ENCODE measurements around the gene ANK2. TPM values are rescaled to one million over a fixed set of nuclear protein-coding genes. Genes with fewer than 3 reads are reported as not detected.

ANK2 gene
- 1 to 10 TPM in 1 of 2 donors, not detected in 1; 1.1 TPM for total RNA-seq

DNA sequence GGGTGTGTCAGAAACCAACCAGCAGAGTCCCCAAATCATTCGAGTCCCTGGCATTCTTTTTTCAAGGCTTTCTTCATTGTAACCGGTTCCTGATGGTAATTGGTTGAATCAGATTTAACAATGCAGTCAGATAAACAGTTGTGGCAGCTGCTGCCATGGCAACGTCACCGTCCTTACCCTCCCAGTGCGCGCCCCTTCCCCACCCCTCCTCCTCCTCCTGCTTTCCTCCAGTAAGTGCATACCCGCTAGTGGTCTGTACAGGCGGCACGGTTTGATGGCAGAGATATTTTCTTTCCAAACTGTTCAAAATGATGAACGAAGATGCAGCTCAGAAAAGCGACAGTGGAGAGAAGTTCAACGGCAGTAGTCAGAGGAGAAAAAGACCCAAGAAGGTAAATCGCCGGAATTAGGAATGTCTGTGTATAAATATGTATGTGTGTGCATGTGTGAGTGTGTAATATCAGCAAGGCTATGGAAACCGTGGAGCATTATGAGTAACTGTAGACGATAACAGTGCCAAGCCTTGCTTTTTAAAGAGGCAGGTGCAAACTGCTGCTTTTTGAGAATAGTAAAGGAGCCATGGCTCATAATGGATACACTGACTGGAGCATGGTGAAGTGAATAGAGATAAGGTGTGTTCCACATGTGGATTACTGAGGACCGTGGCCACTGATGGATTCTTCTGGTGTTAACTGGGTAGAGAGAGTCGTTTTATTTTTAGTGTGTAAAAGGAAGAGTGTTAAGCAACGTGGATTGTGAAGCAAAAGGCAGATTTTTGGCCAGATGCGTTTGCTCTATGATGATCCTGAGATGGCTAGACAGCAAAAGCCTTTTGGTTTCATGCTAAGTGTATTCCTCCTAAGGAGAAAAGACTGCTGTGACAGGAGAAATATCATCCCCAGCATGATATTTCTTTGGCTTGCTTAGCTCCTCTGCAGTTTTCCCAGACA is at the start of gene ANK2:
Gene ANK2 (plus strand): TSS at position 233 of the 950 bp plus-strand sequence. CDS start 76 bp downstream, at position 309.
- Mint-ChIP-seq H3K4me3 (no peak within 1 kb of the TSS), H3K36me3 (no peaks in the 10 kb centered on the region), H3K9me3 (peaks cover 5% of the 10 kb centered on the region), H3K4me1 (ENCODE audit: low read depth in 2 of 2) (no peaks in the 10 kb centered on the region), H3K27me3 (no peaks in the 10 kb centered on the region), H3K27ac (no peak within 1 kb of the TSS)
- ATAC-seq (no peak), DNase-seq (ENCODE audit: low spot score) (no peak)

DNA sequence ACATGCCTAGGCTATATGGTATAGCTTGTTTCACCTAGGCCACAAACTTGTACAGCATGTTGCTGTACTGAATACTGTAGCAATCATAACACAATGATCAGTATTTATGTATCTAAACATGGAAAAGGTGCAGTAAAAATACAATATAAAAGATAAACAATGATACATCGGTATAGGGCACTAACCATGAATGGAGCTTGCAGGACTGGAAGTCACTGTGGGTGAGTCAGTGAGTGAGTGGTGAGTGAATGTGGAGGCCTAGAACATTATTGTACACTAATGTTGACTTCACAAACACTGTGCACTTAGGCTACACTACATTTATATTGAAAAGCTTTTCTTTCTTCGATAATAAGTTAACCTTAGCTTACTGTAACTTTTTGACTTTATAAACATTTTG is 45.6 kb upstream of the ANK2 start:
- ATAC-seq (no peak), DNase-seq (ENCODE audit: low spot score) (no peak)
- no peaks in the 10 kb centered on the region for H3K36me3 Mint-ChIP-seq
- H3K27me3 Mint-ChIP-seq: no peaks in the 10 kb centered on the region
- no peak overlapping the region for H3K27ac Mint-ChIP-seq
- H3K4me3 Mint-ChIP-seq: no peak overlapping the region
- H3K9me3 Mint-ChIP-seq: peaks cover 8% of the 10 kb centered on the region
- H3K4me1 Mint-ChIP-seq (ENCODE audit: low read depth in 2 of 2): no peaks in the 10 kb centered on the region

DNA sequence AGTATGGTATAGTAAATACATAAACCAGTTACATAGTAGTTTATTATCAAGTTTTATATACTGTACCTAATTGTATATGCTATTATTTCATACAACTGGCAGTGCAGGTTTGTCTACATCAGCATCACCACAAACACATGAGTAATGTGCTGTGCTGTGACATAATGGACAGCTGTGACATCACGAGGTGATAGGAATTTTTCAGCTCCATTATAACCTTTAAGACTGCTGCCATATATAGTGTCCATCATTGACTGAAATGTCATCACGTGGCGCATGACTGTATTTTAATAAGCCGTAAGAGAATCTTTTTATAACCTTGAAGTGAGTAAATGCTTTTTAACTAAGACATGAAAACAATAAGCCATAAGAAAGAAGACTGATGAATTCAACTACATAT is 44.8 kb upstream of the ANK2 start:
- Mint-ChIP-seq H3K4me1 (ENCODE audit: low read depth in 2 of 2) (no peaks in the 10 kb centered on the region), H3K36me3 (no peaks in the 10 kb centered on the region), H3K9me3 (peaks cover 8% of the 10 kb centered on the region), H3K27ac (no peak overlapping the region), H3K4me3 (no peak overlapping the region), H3K27me3 (no peaks in the 10 kb centered on the region)
- DNase-seq (ENCODE audit: low spot score) (no peak), ATAC-seq (no peak)

DNA sequence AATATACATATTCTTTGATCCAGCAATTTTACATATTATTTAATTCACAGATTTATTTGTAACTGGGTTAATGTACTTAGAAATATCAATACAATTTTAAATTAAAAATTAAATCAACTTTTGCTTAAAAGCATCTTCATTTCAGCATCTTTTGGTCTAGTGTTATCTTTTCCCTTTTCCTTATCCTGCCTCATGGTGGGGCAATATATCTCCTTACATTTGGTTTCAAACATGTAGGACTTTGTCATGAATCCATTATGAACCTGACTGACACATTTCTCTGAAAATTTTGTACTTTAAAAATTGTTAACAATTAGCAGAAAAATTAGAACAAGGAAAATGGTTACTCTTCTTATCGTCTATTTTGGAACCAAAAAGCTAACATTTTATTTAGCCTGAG is 42.8 kb upstream of the ANK2 start:
- Mint-ChIP-seq H3K4me3 (no peak overlapping the region), H3K27me3 (no peaks in the 10 kb centered on the region), H3K36me3 (no peaks in the 10 kb centered on the region), H3K4me1 (ENCODE audit: low read depth in 2 of 2) (no peaks in the 10 kb centered on the region), H3K27ac (no peak overlapping the region), H3K9me3 (peaks cover 6% of the 10 kb centered on the region)
- no peak for DNase-seq (ENCODE audit: low spot score)
- no peak for ATAC-seq

DNA sequence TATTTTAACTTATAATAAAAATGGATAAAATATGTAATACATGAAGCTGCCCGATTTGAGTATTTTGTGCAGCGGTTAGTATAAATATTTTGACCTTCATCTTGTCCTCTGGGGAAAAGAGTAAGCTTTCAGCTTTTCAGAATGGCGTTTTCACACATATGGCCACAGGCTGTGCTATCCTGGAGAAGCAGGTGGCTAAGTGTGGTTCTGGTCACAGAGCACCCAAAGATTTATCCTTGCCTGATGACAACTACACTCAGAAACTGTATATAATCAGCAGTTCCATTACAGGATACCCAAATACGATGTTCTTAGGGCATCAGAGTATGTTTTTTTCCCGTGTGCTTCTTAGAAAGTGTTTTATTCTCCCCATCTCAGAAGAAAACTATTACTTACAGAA is 42.3 kb upstream of the ANK2 start:
- Mint-ChIP-seq H3K27ac (no peak overlapping the region), H3K4me1 (ENCODE audit: low read depth in 2 of 2) (no peaks in the 10 kb centered on the region), H3K9me3 (peaks cover 4% of the 10 kb centered on the region), H3K36me3 (no peaks in the 10 kb centered on the region), H3K4me3 (no peak overlapping the region), H3K27me3 (no peaks in the 10 kb centered on the region)
- DNase-seq (ENCODE audit: low spot score) (no peak), ATAC-seq (no peak)

DNA sequence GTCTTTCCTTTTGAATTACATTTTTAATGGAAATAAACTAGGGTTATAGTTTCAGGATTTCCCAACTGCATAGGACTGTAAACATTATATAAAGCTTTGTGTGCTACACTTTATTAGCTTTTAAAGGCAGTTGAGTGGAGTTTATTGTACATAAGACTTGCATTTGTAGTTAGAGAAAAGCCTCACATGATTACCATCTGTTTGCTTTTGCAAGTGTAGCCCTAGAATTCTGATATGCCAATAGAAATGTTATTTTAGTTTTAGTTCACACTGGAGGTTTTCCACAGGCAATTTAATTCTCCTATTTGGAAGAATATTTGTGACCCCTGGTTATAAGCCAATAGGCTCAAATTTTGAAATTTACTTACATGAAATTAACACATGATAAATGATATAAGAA is 41.3 kb upstream of the ANK2 start:
- Mint-ChIP-seq H3K27me3 (no peaks in the 10 kb centered on the region), H3K9me3 (no peaks in the 10 kb centered on the region), H3K4me1 (ENCODE audit: low read depth in 2 of 2) (no peaks in the 10 kb centered on the region), H3K4me3 (no peak overlapping the region), H3K36me3 (no peaks in the 10 kb centered on the region), H3K27ac (no peak overlapping the region)
- DNase-seq (ENCODE audit: low spot score) (no peak), ATAC-seq (no peak)

DNA sequence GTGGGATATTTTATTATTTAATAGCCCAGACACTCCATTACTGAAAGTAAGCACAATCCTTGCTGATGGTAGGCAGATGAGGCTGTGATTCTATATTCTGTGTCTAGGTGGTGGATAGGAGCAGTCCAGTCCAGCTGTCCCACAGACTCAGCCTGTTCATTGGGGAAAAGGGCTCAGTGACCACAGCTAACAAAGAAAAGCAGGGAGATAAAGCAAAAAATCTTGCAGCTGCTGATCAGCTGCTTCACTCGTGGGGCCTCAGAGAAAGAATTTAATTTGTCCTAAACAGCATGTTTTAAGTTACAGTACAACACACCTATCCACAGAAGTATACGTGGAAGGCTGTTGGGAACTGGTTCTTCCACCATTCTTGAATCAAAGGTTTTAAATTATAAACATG is 40.7 kb upstream of the ANK2 start:
- ATAC-seq: no peak
- Mint-ChIP-seq H3K4me1 (ENCODE audit: low read depth in 2 of 2) (no peaks in the 10 kb centered on the region), H3K9me3 (no peaks in the 10 kb centered on the region), H3K27me3 (no peaks in the 10 kb centered on the region), H3K36me3 (no peaks in the 10 kb centered on the region), H3K4me3 (no peak overlapping the region), H3K27ac (no peak overlapping the region)
- no peak for DNase-seq (ENCODE audit: low spot score)

DNA sequence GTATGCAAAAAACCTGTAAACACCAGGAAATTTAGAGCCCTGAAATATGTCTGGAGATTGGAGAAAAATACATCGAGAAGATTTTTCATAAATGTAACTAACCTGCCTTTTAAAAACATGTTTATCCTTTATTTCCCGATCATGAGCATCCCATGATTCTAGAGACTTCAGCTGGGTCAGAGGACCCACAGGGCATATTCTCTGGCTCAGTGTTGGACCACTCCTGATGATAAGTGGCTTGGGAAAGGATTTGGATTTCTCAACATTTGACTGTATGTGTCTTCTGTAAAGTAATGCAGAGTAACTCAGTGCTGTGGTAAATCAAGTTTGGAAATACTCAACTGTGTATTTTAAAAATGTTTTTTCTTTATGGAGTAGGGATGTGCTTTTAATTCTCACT is 40.0 kb upstream of the ANK2 start:
- Mint-ChIP-seq H3K36me3 (no peaks in the 10 kb centered on the region), H3K27me3 (no peaks in the 10 kb centered on the region), H3K9me3 (no peaks in the 10 kb centered on the region), H3K4me3 (no peak overlapping the region), H3K4me1 (ENCODE audit: low read depth in 2 of 2) (no peaks in the 10 kb centered on the region), H3K27ac (no peak overlapping the region)
- ATAC-seq: no peak
- no peak for DNase-seq (ENCODE audit: low spot score)

DNA sequence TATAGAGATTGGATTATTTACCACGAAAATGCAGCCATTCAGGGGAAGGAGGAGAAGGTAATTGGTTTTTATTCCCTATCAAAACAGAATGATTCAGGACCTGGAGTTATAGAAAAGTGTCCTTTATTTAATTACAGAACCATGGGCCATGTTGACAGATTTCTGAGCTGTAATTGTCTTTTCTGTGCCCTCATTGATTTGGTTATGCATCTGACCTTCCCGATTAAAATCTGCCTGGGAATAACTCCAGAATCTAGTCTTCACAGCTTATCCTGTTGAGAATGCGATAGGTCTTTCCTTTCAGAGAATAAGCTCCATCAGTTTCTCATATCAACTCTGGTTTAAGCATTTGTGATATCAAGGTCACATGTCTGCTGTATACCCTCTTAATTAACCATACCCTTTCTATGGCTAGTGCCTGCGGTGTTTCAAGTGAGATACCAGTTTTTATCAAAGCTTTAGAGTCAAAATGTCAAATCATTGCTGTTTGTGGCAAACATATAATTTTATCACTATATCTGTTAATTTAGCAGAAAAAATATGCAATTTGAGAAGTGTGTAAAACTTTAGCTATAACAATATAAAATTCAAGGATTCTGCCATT is 37.2 kb upstream of the ANK2 start:
- H3K36me3 Mint-ChIP-seq: no peaks in the 10 kb centered on the region
- H3K27ac Mint-ChIP-seq: no peak overlapping the region
- ATAC-seq: no peak
- H3K4me1 Mint-ChIP-seq (ENCODE audit: low read depth in 2 of 2): no peaks in the 10 kb centered on the region
- no peaks in the 10 kb centered on the region for H3K9me3 Mint-ChIP-seq
- no peak overlapping the region for H3K4me3 Mint-ChIP-seq
- DNase-seq (ENCODE audit: low spot score): no peak
- no peaks in the 10 kb centered on the region for H3K27me3 Mint-ChIP-seq

DNA sequence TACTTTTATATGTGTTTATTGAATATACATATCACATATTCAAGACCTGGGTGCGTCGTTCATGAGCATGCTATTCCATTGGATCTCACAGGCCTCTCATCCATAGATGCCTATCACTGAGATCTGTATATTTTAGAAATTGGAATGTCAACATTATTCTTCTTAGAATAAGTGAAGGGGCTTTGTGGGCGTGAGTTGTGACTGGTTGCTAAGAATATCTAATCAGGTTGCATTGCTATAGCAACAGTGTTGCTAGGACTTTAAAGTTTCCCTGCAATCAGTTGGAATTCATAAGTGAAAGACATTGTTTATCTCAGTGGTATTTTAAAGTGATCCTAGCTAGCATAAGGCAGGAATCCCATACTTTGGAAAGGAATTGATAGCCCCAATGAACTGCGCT is 36.7 kb upstream of the ANK2 start:
- H3K4me1 Mint-ChIP-seq (ENCODE audit: low read depth in 2 of 2): no peaks in the 10 kb centered on the region
- H3K36me3 Mint-ChIP-seq: no peaks in the 10 kb centered on the region
- H3K4me3 Mint-ChIP-seq: no peak overlapping the region
- no peak for ATAC-seq
- no peak overlapping the region for H3K27ac Mint-ChIP-seq
- DNase-seq (ENCODE audit: low spot score): no peak
- no peaks in the 10 kb centered on the region for H3K9me3 Mint-ChIP-seq
- no peaks in the 10 kb centered on the region for H3K27me3 Mint-ChIP-seq

DNA sequence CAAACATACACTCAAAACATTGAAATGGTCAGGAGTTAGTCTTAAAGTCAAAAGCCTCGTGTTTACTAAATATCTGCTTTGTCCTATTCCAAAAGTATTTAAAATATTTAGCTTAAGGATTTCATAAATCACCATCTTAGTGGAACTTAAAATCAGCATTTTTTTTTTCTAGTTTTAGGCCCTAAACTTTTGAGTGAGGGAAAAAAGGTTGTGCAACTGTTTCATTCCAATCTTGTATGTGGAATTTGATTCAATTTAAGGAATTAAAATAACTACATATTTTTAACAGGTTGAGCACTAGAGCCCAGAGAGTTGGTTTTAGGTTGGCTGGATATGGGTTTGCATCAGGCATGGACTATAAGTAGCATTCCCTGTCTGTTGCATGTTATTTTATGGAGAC is 35.7 kb upstream of the ANK2 start:
- DNase-seq (ENCODE audit: low spot score) (no peak), ATAC-seq (no peak)
- Mint-ChIP-seq H3K4me3 (no peak overlapping the region), H3K27ac (no peak overlapping the region), H3K4me1 (ENCODE audit: low read depth in 2 of 2) (no peaks in the 10 kb centered on the region), H3K9me3 (no peaks in the 10 kb centered on the region), H3K27me3 (no peaks in the 10 kb centered on the region), H3K36me3 (no peaks in the 10 kb centered on the region)

DNA sequence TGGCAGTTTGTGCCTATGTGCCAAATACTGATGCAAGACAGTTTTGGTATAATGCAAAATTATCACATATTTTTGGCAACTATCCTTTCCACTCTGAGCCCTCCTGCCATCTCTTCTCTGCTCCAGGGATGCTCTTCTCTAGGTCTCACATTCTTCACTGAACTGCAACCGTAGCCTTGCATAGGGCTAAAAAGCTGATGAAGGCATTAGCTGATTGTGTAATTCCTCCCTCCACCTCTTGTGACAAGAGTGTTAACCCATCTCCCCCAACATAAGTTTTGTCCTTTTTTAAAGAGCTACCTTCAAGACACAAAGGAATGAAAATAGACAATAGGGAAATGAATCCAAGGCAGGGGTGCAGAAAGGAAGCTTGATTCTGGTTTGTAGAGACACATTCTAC is 33.1 kb upstream of the ANK2 start:
- H3K4me1 Mint-ChIP-seq (ENCODE audit: low read depth in 2 of 2): no peaks in the 10 kb centered on the region
- no peak overlapping the region for H3K4me3 Mint-ChIP-seq
- no peaks in the 10 kb centered on the region for H3K36me3 Mint-ChIP-seq
- H3K9me3 Mint-ChIP-seq: no peaks in the 10 kb centered on the region
- H3K27me3 Mint-ChIP-seq: no peaks in the 10 kb centered on the region
- no peak for DNase-seq (ENCODE audit: low spot score)
- ATAC-seq: no peak
- H3K27ac Mint-ChIP-seq: no peak overlapping the region

DNA sequence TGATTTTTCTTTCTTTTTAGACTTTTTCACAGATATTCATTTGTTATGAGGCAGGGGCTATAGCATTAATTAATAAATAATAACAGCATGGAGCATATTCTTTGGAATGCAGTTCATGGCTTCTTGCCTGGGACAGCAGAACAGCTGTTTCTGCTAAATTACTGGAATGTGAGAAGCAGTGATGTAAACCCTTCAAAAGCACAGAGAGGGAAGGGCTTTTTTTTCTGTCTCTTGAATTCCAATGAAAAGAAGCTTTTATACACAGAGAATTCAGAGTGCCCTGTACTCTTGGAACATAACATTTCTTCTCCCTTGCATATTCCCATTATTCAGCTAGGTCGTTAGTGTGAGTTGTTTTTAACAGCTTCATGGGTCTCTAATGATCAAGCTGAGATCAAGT is 28.5 kb upstream of the ANK2 start:
- Mint-ChIP-seq H3K36me3 (no peaks in the 10 kb centered on the region), H3K9me3 (no peaks in the 10 kb centered on the region), H3K27ac (no peak overlapping the region), H3K27me3 (no peaks in the 10 kb centered on the region), H3K4me3 (no peak overlapping the region), H3K4me1 (ENCODE audit: low read depth in 2 of 2) (no peaks in the 10 kb centered on the region)
- no peak for DNase-seq (ENCODE audit: low spot score)
- no peak for ATAC-seq

DNA sequence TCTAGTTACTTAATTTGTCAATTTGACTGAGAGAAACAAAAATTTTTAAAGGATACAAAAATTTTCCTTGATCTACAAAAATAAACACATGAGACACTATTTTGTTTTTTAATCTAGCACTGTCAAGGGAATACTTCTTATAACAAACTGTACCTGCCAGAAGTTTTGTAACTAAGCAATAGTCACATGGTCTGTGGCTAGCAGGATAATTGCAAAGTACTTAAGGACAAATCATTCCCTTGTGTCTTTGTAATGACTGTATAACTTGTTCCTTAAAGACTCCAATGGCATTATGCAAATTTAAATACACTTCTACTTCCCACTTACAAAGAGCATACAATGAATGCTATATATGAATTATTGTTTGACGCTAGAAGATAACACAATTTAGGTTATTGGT is 25.1 kb upstream of the ANK2 start:
- Mint-ChIP-seq H3K4me3 (no peak overlapping the region), H3K36me3 (no peaks in the 10 kb centered on the region), H3K27me3 (no peaks in the 10 kb centered on the region), H3K4me1 (ENCODE audit: low read depth in 2 of 2) (no peaks in the 10 kb centered on the region), H3K27ac (no peak overlapping the region), H3K9me3 (no peaks in the 10 kb centered on the region)
- ATAC-seq: no peak
- DNase-seq (ENCODE audit: low spot score): no peak
